ENCODE data around the gene UBE2I. TPM values are rescaled to one million over a fixed set of nuclear protein-coding genes. Genes with fewer than 3 reads are reported as not detected.

The UBE2I gene
- total and polyA plus RNA-seq, 2 donors (not counting 1 experiment from before 2014, with no cell fraction given), result 42.1 to 142 TPM

DNA sequence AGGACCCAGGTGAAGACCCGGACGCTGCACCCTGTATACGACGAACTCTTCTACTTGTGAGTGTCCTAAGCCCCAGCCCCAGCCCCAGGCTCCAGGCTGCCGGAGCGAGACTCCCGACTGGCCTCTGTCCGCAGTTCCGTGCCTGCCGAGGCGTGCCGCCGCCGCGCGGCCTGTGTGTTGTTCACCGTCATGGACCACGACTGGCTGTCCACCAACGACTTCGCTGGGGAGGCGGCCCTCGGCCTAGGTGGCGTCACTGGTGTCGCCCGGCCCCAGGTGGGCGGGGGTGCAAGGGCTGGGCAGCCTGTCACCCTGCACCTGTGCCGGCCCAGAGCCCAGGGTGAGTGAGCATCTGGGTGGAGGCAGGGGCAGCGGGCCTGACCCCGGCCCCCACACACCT, 38.5 kb downstream of the UBE2I start:
- Histone ChIP-seq H3K4me2 (ENCODE audit: extremely low read depth, insufficient read depth, low read length) (no peak overlapping the region), H3K79me2 (ENCODE audit: control insufficient read depth, insufficient read depth, low read length) (peaks cover 26% of the 10 kb centered on the region), H3K27me3 (ENCODE audit: control insufficient read depth, insufficient read depth, low read length) (no peaks in the 10 kb centered on the region), H3K9ac (ENCODE audit: insufficient read depth, low read length) (no peak overlapping the region), H3K36me3 (ENCODE audit: control insufficient read depth, insufficient read depth, low read length) (peaks cover 15% of the 10 kb centered on the region), H4K20me1 (ENCODE audit: control insufficient read depth, extremely low read depth, insufficient read depth, low read length) (no peaks in the 10 kb centered on the region), H3K9me3 (ENCODE audit: control insufficient read depth, insufficient read depth, low read depth, low read length) (no peaks in the 10 kb centered on the region), H3K27ac (ENCODE audit: insufficient read depth, low read length) (no peak overlapping the region), H2AFZ (ENCODE audit: low read length) (no peak overlapping the region), H3K4me3 (replicated peaks in 1 of 4; ENCODE audit: control extremely low read depth in 1 of 4, insufficient read depth in 1 of 4, low read depth in 3 of 4, low read length in 4 of 4) (no peak overlapping the region), H3K4me1 (ENCODE audit: control insufficient read depth, extremely low read depth, insufficient read depth, low read length) (peaks cover 5% of the 10 kb centered on the region)
- TF ChIP-seq, protein P1, sequence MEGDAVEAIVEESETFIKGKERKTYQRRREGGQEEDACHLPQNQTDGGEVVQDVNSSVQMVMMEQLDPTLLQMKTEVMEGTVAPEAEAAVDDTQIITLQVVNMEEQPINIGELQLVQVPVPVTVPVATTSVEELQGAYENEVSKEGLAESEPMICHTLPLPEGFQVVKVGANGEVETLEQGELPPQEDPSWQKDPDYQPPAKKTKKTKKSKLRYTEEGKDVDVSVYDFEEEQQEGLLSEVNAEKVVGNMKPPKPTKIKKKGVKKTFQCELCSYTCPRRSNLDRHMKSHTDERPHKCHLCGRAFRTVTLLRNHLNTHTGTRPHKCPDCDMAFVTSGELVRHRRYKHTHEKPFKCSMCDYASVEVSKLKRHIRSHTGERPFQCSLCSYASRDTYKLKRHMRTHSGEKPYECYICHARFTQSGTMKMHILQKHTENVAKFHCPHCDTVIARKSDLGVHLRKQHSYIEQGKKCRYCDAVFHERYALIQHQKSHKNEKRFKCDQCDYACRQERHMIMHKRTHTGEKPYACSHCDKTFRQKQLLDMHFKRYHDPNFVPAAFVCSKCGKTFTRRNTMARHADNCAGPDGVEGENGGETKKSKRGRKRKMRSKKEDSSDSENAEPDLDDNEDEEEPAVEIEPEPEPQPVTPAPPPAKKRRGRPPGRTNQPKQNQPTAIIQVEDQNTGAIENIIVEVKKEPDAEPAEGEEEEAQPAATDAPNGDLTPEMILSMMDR (conservative IDR thresholded peaks at IDR 0.05 in 1 of 2, IDR thresholded peaks at IDR 0.05 in 1 of 2; ENCODE audit: low read depth in 1 of 2, low read length in 2 of 2), result no peak
- no peak for DNase-seq (ENCODE audit: low read depth in 2 of 2)

DNA sequence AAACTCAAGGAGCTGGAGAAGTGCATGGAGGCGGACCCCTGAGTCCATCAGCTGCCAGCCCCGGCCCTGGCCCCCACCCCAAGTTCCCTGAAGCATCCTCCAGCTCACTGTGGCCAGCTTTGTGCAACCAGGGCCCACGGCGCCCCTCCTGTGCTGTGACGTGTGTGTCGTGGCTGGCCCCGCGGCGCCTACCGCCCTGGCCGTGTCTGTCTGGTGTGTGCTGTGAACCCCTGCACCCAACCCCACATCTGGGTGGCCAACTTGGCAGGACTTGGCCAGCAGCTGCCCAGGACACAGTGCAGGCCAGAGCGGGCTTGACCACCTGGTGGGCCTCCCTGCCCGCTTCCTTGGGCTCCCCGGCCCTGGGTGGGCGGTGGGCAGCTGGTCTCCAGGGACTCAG, 39.0 kb downstream of the UBE2I start:
- TF ChIP-seq, protein P1 (conservative IDR thresholded peaks at IDR 0.05 in 1 of 2, IDR thresholded peaks at IDR 0.05 in 1 of 2; ENCODE audit: low read depth in 1 of 2, low read length in 2 of 2), result no peak
- no peak for TF ChIP-seq EZH2 (IDR thresholded peaks at IDR 0.05; ENCODE audit: low read length, missing control alignments)
- Histone ChIP-seq H3K4me1 (ENCODE audit: control insufficient read depth, extremely low read depth, insufficient read depth, low read length) (peaks cover 5% of the 10 kb centered on the region), H2AFZ (ENCODE audit: low read length) (no peak overlapping the region), H3K9ac (ENCODE audit: insufficient read depth, low read length) (no peak overlapping the region), H4K20me1 (ENCODE audit: control insufficient read depth, extremely low read depth, insufficient read depth, low read length) (no peaks in the 10 kb centered on the region), H3K9me3 (ENCODE audit: control insufficient read depth, insufficient read depth, low read depth, low read length) (no peaks in the 10 kb centered on the region), H3K27ac (ENCODE audit: insufficient read depth, low read length) (no peak overlapping the region), H3K36me3 (ENCODE audit: control insufficient read depth, insufficient read depth, low read length) (peaks cover 15% of the 10 kb centered on the region), H3K4me2 (ENCODE audit: extremely low read depth, insufficient read depth, low read length) (no peak overlapping the region), H3K79me2 (ENCODE audit: control insufficient read depth, insufficient read depth, low read length) (peaks cover 31% of the 10 kb centered on the region), H3K27me3 (ENCODE audit: control insufficient read depth, insufficient read depth, low read length) (no peaks in the 10 kb centered on the region), H3K4me3 (replicated peaks in 1 of 4; ENCODE audit: control extremely low read depth in 1 of 4, insufficient read depth in 1 of 4, low read depth in 3 of 4, low read length in 4 of 4) (no peak overlapping the region)
- no peak for DNase-seq (ENCODE audit: low read depth in 2 of 2)

DNA sequence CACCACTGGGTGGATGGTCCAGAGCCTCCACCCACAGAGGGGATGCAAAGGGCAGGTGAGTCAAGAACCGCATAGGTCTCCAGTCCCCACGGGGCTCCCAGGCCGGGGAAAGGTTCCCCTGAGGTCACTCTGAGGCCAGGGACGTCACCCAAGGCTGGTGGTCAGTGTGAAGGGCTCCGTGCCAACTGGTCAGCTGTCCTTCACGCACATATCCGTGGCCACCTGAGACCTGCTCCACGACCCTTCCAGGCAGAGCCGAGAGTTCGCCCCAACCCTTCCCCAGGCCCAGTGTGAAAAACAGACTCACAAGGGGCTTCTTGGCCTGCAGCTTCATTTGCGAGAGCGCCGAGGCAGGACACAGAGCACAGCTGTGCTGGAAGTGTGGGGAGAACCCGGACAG, 39.5 kb downstream of the UBE2I start:
- no peak overlapping the region for H3K9ac ChIP-seq (ENCODE audit: insufficient read depth, low read length)
- no peak overlapping the region for H3K4me3 ChIP-seq (replicated peaks in 1 of 4; ENCODE audit: control extremely low read depth in 1 of 4, insufficient read depth in 1 of 4, low read depth in 3 of 4, low read length in 4 of 4)
- H3K4me2 ChIP-seq (ENCODE audit: extremely low read depth, insufficient read depth, low read length), result no peak overlapping the region
- H3K79me2 ChIP-seq (ENCODE audit: control insufficient read depth, insufficient read depth, low read length), result peaks cover 35% of the 10 kb centered on the region
- DNase-seq (ENCODE audit: low read depth in 2 of 2), result no peak
- no peak overlapping the region for H3K27ac ChIP-seq (ENCODE audit: insufficient read depth, low read length)
- no peaks in the 10 kb centered on the region for H3K9me3 ChIP-seq (ENCODE audit: control insufficient read depth, insufficient read depth, low read depth, low read length)
- peaks cover 15% of the 10 kb centered on the region for H3K36me3 ChIP-seq (ENCODE audit: control insufficient read depth, insufficient read depth, low read length)
- no peak overlapping the region for H2AFZ ChIP-seq (ENCODE audit: low read length)
- no peaks in the 10 kb centered on the region for H4K20me1 ChIP-seq (ENCODE audit: control insufficient read depth, extremely low read depth, insufficient read depth, low read length)
- peaks cover 5% of the 10 kb centered on the region for H3K4me1 ChIP-seq (ENCODE audit: control insufficient read depth, extremely low read depth, insufficient read depth, low read length)
- TF ChIP-seq EZH2 (IDR thresholded peaks at IDR 0.05; ENCODE audit: low read length, missing control alignments), result no peak
- TF ChIP-seq, protein P1 (conservative IDR thresholded peaks at IDR 0.05 in 1 of 2, IDR thresholded peaks at IDR 0.05 in 1 of 2; ENCODE audit: low read depth in 1 of 2, low read length in 2 of 2), result no peak
- no peaks in the 10 kb centered on the region for H3K27me3 ChIP-seq (ENCODE audit: control insufficient read depth, insufficient read depth, low read length)

Measured in fibroblast of lung (primary cell).